Epithelial cell of esophagus (primary cell): ENCODE data around the gene CRLF1.

ENCODE experiments used
- DNase-seq: peaks from one replicate; pipeline ENCODE4 v3.0.0; 2010; ENCODE audit warnings: low read depth
- H3K4me3 ChIP-seq: 2 replicates; pipeline ENCODE4 v1.5.1; 2011; ENCODE audit warnings: mild to moderate bottlenecking, low read length, control low read depth
- CTCF ChIP-seq: IDR thresholded peaks from 2 replicates; pipeline ENCODE4 v1.5.1; 2011; ENCODE audit warnings: low read depth, mild to moderate bottlenecking, low read length, control low read depth, inconsistent platforms; ENCODE audit not compliant: insufficient read depth; ENCODE audit errors: missing control alignments

The CRLF1 gene

GRCh38 chr19:18636969-18637629, 30.5 kb upstream of the CRLF1 start, which contains the start of gene KLHL26:
KLHL26 (plus strand) TSS chr19:18637028; CDS start chr19:18637055, 27 bp downstream.
- DNase-seq: no peak
- TF ChIP-seq CTCF: no peak
- H3K4me3 ChIP-seq: peak within 1 kb of the TSS; percentile 56

GRCh38 chr19:18636183-18636968, 29.8 kb upstream of the CRLF1 start:
- H3K4me3 ChIP-seq: peak overlapping the region; percentile 39
- TF ChIP-seq CTCF: no peak
- peak; percentile 99 for DNase-seq

GRCh38 chr19:18635831-18636182, 29.2 kb upstream of the CRLF1 start:
- DNase-seq: no peak
- TF ChIP-seq CTCF: no peak
- H3K4me3 ChIP-seq: no peak overlapping the region

GRCh38 chr19:18634612-18635297, 28.2 kb upstream of the CRLF1 start:
- no peak for TF ChIP-seq CTCF
- H3K4me3 ChIP-seq: no peak overlapping the region
- peak; percentile 65 for DNase-seq

GRCh38 chr19:18633321-18633720, 26.7 kb upstream of the CRLF1 start:
- TF ChIP-seq CTCF: no peak
- DNase-seq: no peak

GRCh38 chr19:18629166-18630088, 22.8 kb upstream of the CRLF1 start:
- DNase-seq: no peak
- no peak overlapping the region for H3K4me3 ChIP-seq
- TF ChIP-seq CTCF: no peak

More at GRCh38 chr19:18633321-18633720, 26.7 kb upstream of the CRLF1 start:
- no peak overlapping the region for H3K4me3 ChIP-seq
